SKM-1 (cell line): ENCODE measurements around the gene CAPZA2.
"Not testable (repeated sequence)": the region's sequence is repeated elsewhere in the genome, so short reads cannot be mapped to it uniquely, and the experiment has no call there.

Source experiments
- DNase-seq: peaks from one replicate; lab custom pipeline; 2025; ENCODE audit not compliant: unreplicated experiment; lab: John Stamatoyannopoulos, UW

Gene CAPZA2

GRCh38 chr7:116953372-116953905 is 91.1 kb downstream of the CAPZA2 start, which contains the start of gene ST7:
ST7 (plus strand) TSS chr7:116953501; CDS start chr7:116953541, 40 bp downstream.
- peak; percentile 59 for DNase-seq

- peak; percentile 36 for DNase-seq
These were observed 91.8 kb downstream of the CAPZA2 start for GRCh38 chr7:116953906-116954838.

- no peak for DNase-seq
These were observed 93.0 kb downstream of the CAPZA2 start for GRCh38 chr7:116955340-116955739.

GRCh38 chr7:116955801-116956476 is 93.6 kb downstream of the CAPZA2 start:
- DNase-seq = no peak

- DNase-seq = no peak
These were observed 94.1 kb downstream of the CAPZA2 start for GRCh38 chr7:116956477-116956804.

GRCh38 chr7:116957874-116958273 is 95.5 kb downstream of the CAPZA2 start:
- no peak for DNase-seq

GRCh38 chr7:116961966-116962673 is 99.7 kb downstream of the CAPZA2 start:
- not testable (repeated sequence) for DNase-seq

- peak; percentile 33 for DNase-seq
These were observed 100.8 kb downstream of the CAPZA2 start for GRCh38 chr7:116963234-116963633.

GRCh38 chr7:116966601-116967000 is 104.2 kb downstream of the CAPZA2 start:
- no peak for DNase-seq

- no peak for DNase-seq
These were observed 105.0 kb downstream of the CAPZA2 start for GRCh38 chr7:116967254-116967922.

GRCh38 chr7:116967983-116968382 is 105.6 kb downstream of the CAPZA2 start:
- DNase-seq = no peak

- no peak for DNase-seq
These were observed 106.2 kb downstream of the CAPZA2 start for GRCh38 chr7:116968631-116969030.

GRCh38 chr7:116969371-116969902 is 107.0 kb downstream of the CAPZA2 start:
- DNase-seq = no peak

- DNase-seq = no peak
These were observed 108.0 kb downstream of the CAPZA2 start for GRCh38 chr7:116970238-116970910.

- DNase-seq = not testable (repeated sequence)
These were observed 108.8 kb downstream of the CAPZA2 start for GRCh38 chr7:116971153-116971552.
